ENCODE results near the gene CLIC4.
"Not testable (repeated sequence)": the region's sequence is repeated elsewhere in the genome, so short reads cannot be mapped to it uniquely, and the experiment has no call there.

The CLIC4 gene

GRCh38 chr1:24823486-24823885 lies 78.2 kb downstream of the CLIC4 start:
- not testable (repeated sequence) for DNase-seq

- DNase-seq: no peak
These were observed 79.9 kb downstream of the CLIC4 start for GRCh38 chr1:24825174-24825573.

- no peak for DNase-seq
These were observed 81.3 kb downstream of the CLIC4 start for GRCh38 chr1:24826510-24826909.

GRCh38 chr1:24827379-24828135 lies 82.3 kb downstream of the CLIC4 start:
- no peak for DNase-seq

GRCh38 chr1:24828183-24828886 lies 83.1 kb downstream of the CLIC4 start:
- no peak for DNase-seq

GRCh38 chr1:24828887-24829192 lies 83.6 kb downstream of the CLIC4 start:
- DNase-seq: no peak

GRCh38 chr1:24830680-24831272 lies 85.5 kb downstream of the CLIC4 start:
- DNase-seq: peak in 1 of 5 donors; percentile 51

- no peak for DNase-seq
These were observed 96.3 kb downstream of the CLIC4 start for GRCh38 chr1:24841593-24841992.

- DNase-seq: no peak
These were observed 101.4 kb downstream of the CLIC4 start for GRCh38 chr1:24846671-24847070.

- DNase-seq: peak; percentile 71 to 93 (median 82)
These were observed 103.0 kb downstream of the CLIC4 start for GRCh38 chr1:24847995-24848881.

GRCh38 chr1:24849672-24850295 lies 104.5 kb downstream of the CLIC4 start:
- DNase-seq: peak in 1 of 5 donors; percentile 24

- no peak for DNase-seq
These were observed 105.2 kb downstream of the CLIC4 start for GRCh38 chr1:24850328-24850920.

GRCh38 chr1:24853649-24854048 lies 108.4 kb downstream of the CLIC4 start:
- DNase-seq: no peak

- DNase-seq: no peak
These were observed 110.2 kb downstream of the CLIC4 start for GRCh38 chr1:24855474-24855873.

GRCh38 chr1:24856787-24857506 lies 111.7 kb downstream of the CLIC4 start:
- DNase-seq: no peak

GRCh38 chr1:24857507-24858133 lies 112.4 kb downstream of the CLIC4 start:
- no peak for DNase-seq

- DNase-seq: no peak
These were observed 113.0 kb downstream of the CLIC4 start for GRCh38 chr1:24858277-24858676.

GRCh38 chr1:24859063-24860010 lies 114.1 kb downstream of the CLIC4 start:
- no peak for DNase-seq

- no peak for DNase-seq
These were observed 115.6 kb downstream of the CLIC4 start for GRCh38 chr1:24860841-24861240.

Data from T-helper 1 cell (primary cell).